LNCAP (cell line): ENCODE results near the gene ARID4A.

Experiments used
- CTCF ChIP-seq: fragments of 450-650 bp; IDR thresholded peaks from 2 replicates; pipeline ENCODE4 v1.5.1; 2017; ENCODE audit warnings: mild to moderate bottlenecking

Gene ARID4A

GRCh38 chr14:58313699-58314098 lies 15.3 kb downstream of the ARID4A start:
- TF ChIP-seq CTCF, result no peak

GRCh38 chr14:58315606-58316005 lies 17.3 kb downstream of the ARID4A start:
- TF ChIP-seq CTCF, result no peak

- no peak for TF ChIP-seq CTCF
These were observed 28.7 kb downstream of the ARID4A start for GRCh38 chr14:58327019-58327418.

- TF ChIP-seq CTCF, result no peak
These were observed 32.8 kb downstream of the ARID4A start for GRCh38 chr14:58331111-58331510.

GRCh38 chr14:58332561-58332960 lies 34.2 kb downstream of the ARID4A start:
- TF ChIP-seq CTCF, result no peak

- no peak for TF ChIP-seq CTCF
These were observed 42.9 kb downstream of the ARID4A start for GRCh38 chr14:58341152-58341748.

GRCh38 chr14:58353516-58354299 lies 55.4 kb downstream of the ARID4A start:
- TF ChIP-seq CTCF, result no peak
